Upper lobe of left lung (tissue), 4 donors: ENCODE results near the gene SIM1.

Source experiments
- POLR2A ChIP-seq, 4 donors: fragments of 450-650 bp; IDR thresholded peaks; one replicate each; pipeline ENCODE4 v1.5.1; 2016 to 2017; ENCODE audit warnings: antibody characterized with exemption in 4 of 4, mild to moderate bottlenecking in 2 of 4
- POLR2AphosphoS5 ChIP-seq, 2 donors: sonication (generic); formaldehyde crosslinking; IDR thresholded peaks; one replicate each; pipeline ENCODE4 v1.5.1; 2017; ENCODE audit warnings: antibody characterized with exemption in 2 of 2
- TF ChIP-seq, protein P1 (sequence below), 6 experiments: fragments of 450-650 bp in 4 of 6; fragments of 200-600 bp in 2 of 6; sonication (generic) in 2 of 6; IDR thresholded peaks; one replicate each; pipeline ENCODE4 v1.5.1; 2016 to 2019; ENCODE audit warnings: antibody characterized with exemption in 6 of 6

DNA sequence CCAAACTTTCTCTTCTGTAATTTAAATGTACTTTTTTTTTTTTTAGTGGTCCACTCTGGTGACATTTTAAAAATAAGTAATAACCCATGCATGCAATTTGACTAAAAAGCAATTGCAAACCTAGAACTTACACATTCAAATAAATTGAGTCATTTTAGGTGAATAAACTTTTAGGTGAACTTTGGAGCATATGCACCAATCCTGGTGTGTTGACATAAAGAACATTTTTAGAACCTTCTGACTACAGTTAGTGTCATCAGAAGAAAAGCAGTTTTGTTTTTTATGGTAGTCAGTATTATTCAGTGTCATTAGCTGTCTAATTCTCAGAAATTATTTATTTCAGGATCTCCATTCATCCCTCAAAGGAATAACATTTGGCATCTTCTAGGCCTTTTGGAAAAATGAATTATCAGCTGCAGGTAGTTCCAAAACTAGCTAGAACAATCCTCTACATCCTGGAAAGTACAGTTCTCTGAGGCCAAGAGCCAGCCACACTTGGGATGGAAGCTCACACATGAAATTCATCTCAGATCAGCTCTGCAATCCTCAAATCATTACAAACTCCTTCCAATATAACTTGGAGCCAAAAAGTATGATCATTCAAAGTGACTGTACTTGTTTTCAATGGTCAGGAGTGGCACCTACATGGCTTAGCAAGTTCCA is 38.5 kb upstream of the SIM1 start:
- TF ChIP-seq, protein P1, sequence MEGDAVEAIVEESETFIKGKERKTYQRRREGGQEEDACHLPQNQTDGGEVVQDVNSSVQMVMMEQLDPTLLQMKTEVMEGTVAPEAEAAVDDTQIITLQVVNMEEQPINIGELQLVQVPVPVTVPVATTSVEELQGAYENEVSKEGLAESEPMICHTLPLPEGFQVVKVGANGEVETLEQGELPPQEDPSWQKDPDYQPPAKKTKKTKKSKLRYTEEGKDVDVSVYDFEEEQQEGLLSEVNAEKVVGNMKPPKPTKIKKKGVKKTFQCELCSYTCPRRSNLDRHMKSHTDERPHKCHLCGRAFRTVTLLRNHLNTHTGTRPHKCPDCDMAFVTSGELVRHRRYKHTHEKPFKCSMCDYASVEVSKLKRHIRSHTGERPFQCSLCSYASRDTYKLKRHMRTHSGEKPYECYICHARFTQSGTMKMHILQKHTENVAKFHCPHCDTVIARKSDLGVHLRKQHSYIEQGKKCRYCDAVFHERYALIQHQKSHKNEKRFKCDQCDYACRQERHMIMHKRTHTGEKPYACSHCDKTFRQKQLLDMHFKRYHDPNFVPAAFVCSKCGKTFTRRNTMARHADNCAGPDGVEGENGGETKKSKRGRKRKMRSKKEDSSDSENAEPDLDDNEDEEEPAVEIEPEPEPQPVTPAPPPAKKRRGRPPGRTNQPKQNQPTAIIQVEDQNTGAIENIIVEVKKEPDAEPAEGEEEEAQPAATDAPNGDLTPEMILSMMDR (IDR thresholded peaks at IDR 0.05), result no peak
- TF ChIP-seq POLR2A (IDR thresholded peaks at IDR 0.05) (no peak), POLR2AphosphoS5 (IDR thresholded peaks at IDR 0.05) (no peak)
